Stimulated activated CD8-positive, alpha-beta memory T cell treated with anti-CD3 and anti-CD28 coated beads, Interleukin-12 subunit alpha, Interleukin-12 subunit beta, amount 100 ng/mL, for 24 hours (primary cell): ENCODE data around the gene GPR141.

ENCODE experiments used
- DNase-seq: peaks from one replicate; pipeline ENCODE4 v3.0.0-alpha.2; 2020; ENCODE audit errors: extremely low read depth

The GPR141 gene

DNA sequence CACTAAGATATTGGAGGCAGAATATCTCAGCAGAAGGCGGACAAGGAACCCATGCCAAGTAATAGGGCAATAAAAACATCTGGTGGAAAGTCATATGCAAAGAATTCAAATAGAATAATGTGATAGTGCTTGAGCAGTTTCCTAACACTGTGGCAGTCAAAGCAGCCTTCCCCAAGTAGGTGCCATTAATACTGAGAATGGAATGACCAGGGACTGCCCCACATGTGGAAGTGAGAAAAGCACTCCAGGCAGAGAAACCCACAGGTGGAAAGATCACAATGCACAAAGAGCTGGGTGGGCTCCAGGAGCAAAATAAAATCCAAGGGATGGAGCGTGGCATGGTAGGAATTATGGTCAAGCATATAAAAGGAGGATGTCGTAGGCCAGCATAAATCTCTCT, 100.4 kb downstream of the GPR141 start:
- no peak for DNase-seq

DNA sequence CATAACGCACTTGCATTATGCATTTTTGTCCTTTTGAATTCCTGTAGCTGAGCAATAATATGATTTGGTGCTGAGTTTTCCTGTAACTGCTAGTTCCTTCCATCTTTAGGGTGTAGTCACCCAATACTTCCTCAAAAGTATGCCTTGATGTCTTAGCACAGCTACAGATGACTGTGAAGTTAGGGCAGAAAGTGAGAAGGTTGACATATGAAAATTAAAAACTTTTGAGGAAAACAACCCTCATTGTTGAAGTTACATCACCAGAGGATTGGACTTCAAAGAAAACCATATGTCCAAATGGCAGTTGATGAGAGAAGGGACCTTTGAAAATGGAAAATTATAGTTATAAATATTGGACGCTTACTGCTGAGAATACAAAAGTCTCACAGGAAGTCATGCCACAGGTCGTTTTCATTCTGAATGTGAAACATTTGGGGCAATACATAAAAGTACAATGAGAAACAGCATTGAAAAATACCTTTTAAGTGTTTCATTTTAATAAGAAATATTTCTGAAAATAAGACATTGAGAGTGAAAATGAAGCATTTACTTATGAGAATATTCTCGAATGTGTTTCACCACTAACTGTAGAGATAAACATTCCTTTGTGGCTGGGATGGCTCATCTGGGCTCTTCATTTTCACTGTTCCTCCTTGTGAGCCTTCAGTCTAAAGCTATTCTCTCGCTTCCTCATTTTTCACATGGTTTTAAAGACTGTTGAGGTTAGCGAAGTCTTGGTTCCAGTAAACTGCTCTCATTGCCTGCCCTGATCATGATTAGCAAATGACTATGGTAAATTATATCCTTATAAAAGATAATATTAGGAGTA, 103.4 kb downstream of the GPR141 start:
- DNase-seq: no peak
